Mesodermal cell (in vitro differentiated cells): ENCODE results near the gene EAPP.
A peak's percentile ranks its signal among the peaks of the same experiment; 100 is the strongest.

Experiments used
- H3K27ac ChIP-seq: 2 replicates; pipeline ENCODE4 v1.7.0; 2013; ENCODE audit warnings: mild to moderate bottlenecking, low read depth, low read length, moderate library complexity; ENCODE audit not compliant: severe bottlenecking
- H3K36me3 ChIP-seq: 2 replicates; pipeline ENCODE4 v1.7.1; 2013; ENCODE audit warnings: mild to moderate bottlenecking, low read length, moderate library complexity; ENCODE audit not compliant: control insufficient read depth, insufficient read depth
- H3K4me1 ChIP-seq: one replicate; pipeline ENCODE4 v1.7.1; 2013; ENCODE audit warnings: mild to moderate bottlenecking, low read length; ENCODE audit not compliant: insufficient read depth, control insufficient read depth, poor library complexity, severe bottlenecking
- H3K4me3 ChIP-seq: 2 replicates; pipeline ENCODE4 v1.7.0; 2013; ENCODE audit warnings: low read length, control low read depth, mild to moderate bottlenecking; ENCODE audit not compliant: insufficient read depth, poor library complexity, severe bottlenecking; ENCODE audit errors: extremely low read depth
- H3K9me3 ChIP-seq: 2 replicates; pipeline ENCODE4 v1.7.1; 2013; ENCODE audit warnings: mild to moderate bottlenecking, low read length, moderate library complexity; ENCODE audit not compliant: control insufficient read depth
- WGBS, 2 experiments: methylation state at CpG; one replicate each; pipeline ENCODE4 v1.1.5; 2013; ENCODE audit warnings: missing lambda C conversion rate in 2 of 2; ENCODE audit not compliant: insufficient coverage in 2 of 2; 5-methylcytosine and 5-hydroxymethylcytosine counted together

The EAPP gene

DNA sequence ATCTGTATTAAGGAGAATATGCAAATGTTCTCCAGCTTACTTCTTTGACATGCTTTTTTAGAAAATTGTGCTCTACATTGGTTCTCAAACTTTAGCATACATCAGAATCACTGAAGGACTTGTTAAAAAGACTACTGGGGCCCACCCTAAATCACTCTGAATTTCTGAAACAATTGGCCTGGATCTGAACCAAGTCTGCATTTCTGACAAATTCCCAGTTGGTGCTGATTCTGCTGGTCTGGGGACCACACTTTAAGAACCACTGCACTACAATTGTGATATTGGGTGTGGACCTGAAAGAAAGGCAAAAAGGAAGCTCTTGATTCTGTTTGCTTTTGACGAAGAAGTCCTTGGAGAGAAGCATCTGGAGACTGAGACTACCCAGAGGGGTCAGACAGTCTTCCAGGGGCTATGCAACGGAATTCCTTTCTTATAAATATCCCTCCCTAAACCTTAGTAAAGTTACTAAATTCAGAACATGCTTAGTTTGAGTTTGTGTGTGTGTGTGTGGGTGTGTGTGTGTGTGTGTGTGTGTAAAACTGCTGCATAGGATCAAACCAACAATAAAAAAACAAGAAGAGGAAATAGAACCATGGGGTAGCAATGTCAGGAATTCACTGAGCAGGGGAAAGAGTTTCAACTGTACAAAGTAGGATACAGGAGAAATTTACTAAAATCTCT, 36.8 kb downstream of the EAPP start:
- Histone ChIP-seq H3K4me1 (peaks cover 5% of the 10 kb centered on the region), H3K4me3 (no peak overlapping the region), H3K9me3 (no peaks in the 10 kb centered on the region), H3K27ac (no peak overlapping the region), H3K36me3 (no peaks in the 10 kb centered on the region)
- 40% methylated on average over 1 of the region's 2 CpGs; no CpG with 5 or more reads in 1 of the 2 experiments for WGBS, 2 experiments

DNA sequence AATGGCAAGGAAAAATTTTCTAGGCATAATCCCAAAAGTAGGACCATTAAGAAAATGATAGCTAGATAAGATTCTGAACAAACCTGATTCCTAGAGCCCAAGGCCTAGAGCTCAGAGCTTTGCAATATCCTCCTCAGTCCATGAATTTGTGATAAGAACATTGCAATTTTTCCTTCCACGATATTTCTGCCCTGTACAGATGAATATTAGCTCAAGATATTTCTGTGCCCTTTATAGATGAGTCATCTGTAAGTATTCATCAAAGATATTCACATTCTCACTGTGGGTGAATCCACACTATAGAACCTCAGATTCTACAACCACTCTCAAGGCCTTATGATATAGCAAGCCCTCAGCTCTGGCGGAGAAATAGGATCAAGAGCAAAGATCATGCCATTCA, 37.5 kb downstream of the EAPP start:
- H3K4me1 ChIP-seq = peaks cover 5% of the 10 kb centered on the region
- H3K4me3 ChIP-seq = no peak overlapping the region
- no peaks in the 10 kb centered on the region for H3K36me3 ChIP-seq
- no peak overlapping the region for H3K27ac ChIP-seq
- WGBS, 2 experiments = 83 to 100% methylated on average over 1 of the region's 2 CpGs
- H3K9me3 ChIP-seq = no peaks in the 10 kb centered on the region

DNA sequence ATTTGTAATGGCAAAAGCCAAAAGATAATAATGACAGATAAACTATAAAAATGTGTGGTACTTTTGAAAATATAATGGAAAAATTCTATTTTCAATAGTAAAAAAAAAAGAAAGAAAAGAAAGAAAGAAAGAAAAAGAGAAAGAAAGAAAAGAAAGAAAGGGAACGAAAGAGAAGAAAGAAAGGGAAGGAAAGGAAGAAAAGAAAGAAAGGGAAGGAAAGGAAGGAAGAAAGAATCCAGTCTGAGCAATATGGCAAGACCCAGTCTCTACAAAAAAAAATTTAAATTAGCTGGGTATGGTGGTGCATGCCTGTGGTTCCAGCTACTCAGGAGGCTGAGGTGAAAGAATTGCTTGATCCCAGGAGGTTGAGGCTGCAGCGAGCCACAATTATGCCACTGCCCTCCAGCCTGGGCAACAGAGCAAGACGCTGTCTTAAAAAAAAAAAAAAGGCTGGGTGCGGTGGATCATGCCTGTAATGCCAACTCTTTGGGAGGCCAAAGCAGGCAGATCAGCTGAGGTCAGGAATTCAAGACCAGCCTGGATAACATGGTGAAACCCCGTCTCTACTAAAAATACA, 38.4 kb downstream of the EAPP start:
- Histone ChIP-seq H3K36me3 (no peaks in the 10 kb centered on the region), H3K27ac (no peak overlapping the region), H3K4me3 (no peak overlapping the region), H3K9me3 (no peaks in the 10 kb centered on the region), H3K4me1 (peaks cover 9% of the 10 kb centered on the region)
- 79 to 93% methylated on average over 3 to 4 of the region's 5 CpGs for WGBS, 2 experiments

DNA sequence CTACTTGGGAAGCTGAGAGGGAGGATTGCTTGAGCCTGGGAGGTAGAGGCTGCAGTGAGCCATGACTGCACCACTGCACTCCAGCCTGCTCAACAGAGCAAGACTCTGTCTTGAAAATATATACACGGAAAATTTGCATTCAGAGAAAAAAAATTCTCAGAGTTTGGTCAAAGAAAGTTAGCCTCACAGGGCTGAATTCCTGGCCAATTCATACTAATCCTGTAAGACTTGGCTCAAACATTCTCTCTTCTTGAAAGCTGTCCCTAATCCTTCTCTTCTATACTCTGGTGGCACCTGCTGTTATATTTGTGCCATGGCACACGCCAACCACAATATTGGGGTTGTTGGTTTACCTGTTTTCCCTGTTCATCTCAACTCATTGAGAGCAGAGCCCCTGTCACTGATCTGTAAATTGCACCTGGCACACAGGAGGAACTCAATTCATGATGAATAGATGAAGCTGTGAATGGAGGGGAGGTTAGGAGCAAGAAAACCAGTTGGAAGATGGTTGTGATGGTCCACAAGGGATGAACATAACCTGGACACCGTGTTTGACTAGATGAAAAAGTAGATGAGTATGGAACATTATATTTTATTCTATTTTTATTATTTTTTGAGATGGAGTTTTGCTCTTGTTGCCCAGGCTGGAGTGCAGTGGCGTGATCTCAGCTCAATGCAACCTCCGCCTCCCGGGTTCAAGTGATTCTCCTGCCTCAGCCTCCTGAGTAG, 40.7 kb downstream of the EAPP start:
- Histone ChIP-seq H3K9me3 (no peaks in the 10 kb centered on the region), H3K4me3 (no peak overlapping the region), H3K27ac (no peak overlapping the region), H3K36me3 (no peaks in the 10 kb centered on the region), H3K4me1 (peaks cover 10% of the 10 kb centered on the region)
- 90 to 98% methylated on average over 2 to 4 of the region's 6 CpGs for WGBS, 2 experiments

DNA sequence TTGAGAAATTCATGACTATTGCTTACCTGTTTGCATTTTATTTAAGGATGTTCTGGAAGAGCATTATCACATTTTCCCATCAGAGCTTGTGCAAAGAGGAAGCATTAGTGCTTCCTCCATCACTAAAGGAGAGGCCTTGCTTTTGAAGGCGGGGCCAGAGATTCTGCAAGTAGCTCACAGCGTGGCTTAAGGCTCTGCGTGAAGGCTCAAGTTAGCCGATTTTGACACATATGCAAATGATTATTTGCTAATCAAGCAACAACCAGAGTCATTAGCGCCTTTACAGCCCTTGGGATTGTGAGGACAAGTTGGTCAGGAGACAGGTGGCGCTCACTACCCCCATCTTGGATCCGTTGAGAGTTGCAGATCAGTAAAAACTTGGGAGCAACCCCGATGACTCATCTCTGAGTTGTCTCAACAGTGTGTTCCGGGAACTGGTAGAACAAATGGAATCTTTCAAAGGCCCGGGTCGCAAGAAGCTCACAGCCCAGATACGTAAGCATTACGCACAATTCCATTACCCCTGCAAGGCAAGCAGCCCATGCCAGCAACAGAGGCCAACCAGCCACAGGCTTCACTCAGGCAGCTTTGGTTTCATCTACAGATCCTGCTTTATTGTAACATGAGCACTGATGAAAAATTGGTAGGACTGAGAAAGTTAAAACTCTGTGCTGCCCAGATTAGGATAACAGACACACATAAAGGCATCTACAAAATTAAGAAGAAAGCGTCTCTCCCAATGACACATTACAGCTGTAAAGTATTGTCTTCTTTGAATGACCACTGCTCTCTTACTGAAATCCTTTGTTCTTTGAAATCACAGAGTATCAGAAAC, 42.6 kb downstream of the EAPP start:
- Histone ChIP-seq H3K9me3 (no peaks in the 10 kb centered on the region), H3K27ac (peak overlapping the region; percentile 97), H3K4me1 (peaks cover 5% of the 10 kb centered on the region), H3K36me3 (no peaks in the 10 kb centered on the region), H3K4me3 (no peak overlapping the region)
- WGBS, 2 experiments = 6 to 27% methylated on average over 6 to 12 of the region's 14 CpGs

DNA sequence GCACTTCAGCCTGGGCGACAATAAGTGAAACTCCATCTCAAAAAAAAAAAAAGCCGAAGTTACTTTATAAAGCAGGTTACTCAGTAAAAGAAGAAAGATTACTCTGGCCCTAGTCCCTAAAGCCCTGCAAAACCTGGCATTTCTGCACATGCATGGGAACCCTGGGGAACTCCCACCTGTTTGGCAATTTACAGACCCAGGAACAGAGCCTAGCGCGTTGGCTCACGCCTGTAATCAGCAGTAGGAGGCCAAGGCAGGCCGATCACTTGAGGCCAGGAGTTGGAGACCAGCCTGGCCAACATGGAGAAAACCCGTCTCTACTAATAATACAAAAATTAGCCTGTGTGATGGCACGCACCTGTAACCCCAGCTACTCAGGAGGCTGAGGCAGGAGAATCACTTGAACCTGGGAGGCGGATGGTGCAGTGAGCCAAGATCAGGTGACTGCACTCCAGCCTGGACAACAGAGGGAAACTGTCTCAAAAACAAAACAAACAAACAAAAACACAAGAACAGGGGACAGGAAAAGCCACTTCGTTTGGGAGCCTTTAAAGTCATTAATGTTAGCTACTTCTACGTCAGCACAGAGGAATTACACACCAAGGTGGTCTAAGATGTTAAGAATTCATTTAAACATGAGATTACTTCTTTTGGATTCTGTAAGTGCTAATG, 43.4 kb downstream of the EAPP start:
- Histone ChIP-seq H3K9me3 (no peaks in the 10 kb centered on the region), H3K36me3 (no peaks in the 10 kb centered on the region), H3K4me1 (peaks cover 5% of the 10 kb centered on the region), H3K4me3 (no peak overlapping the region), H3K27ac (peak overlapping the region; percentile 97)
- WGBS, 2 experiments = 93 to 98% methylated on average over 6 to 7 of the region's 11 CpGs

DNA sequence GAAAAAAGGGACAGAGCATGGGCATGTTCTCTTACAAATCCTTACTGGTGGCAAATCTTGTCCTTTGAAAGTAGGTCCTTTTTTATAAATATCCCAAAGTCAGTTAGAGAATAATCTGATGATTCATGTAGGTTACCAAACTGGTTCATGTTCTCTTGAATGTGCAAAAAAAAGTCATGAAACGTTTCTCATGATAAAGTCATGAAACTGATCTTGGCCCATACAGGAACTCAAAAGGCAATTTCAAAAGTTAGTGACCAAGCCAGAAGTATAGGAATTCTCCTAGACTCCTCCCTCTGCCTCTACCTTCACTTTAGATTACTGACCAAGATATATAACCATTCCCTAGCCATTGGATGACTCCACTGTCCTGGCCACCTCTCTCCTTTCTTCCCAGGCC, 50.2 kb downstream of the EAPP start:
- 77 to 85% methylated on average over 1 of the region's 1 CpG for WGBS, 2 experiments
- Histone ChIP-seq H3K27ac (no peak overlapping the region), H3K4me1 (no peaks in the 10 kb centered on the region), H3K9me3 (no peaks in the 10 kb centered on the region), H3K36me3 (no peaks in the 10 kb centered on the region), H3K4me3 (no peak overlapping the region)

DNA sequence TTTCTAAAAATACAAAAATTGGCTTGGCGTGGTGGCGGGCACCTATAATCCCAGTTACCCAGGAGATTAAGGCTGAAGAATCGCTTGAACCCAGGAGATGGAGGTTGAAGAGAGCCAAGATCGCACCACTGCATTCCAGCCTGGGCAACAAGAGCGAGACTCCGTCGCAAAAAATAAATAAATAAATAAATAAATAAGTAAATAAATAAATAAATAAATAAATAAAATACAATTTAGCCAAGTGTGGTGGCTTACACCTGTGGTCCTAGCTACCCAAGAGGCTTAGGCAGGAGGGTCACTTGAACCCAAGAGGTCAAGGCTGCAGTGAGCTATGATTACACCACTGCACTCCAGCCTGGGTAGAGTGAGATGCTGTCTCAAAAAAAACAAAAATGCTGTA, 51.0 kb downstream of the EAPP start:
- 92% methylated on average over 2 to 3 of the region's 7 CpGs for WGBS, 2 experiments
- no peak overlapping the region for H3K27ac ChIP-seq
- no peak overlapping the region for H3K4me3 ChIP-seq

DNA sequence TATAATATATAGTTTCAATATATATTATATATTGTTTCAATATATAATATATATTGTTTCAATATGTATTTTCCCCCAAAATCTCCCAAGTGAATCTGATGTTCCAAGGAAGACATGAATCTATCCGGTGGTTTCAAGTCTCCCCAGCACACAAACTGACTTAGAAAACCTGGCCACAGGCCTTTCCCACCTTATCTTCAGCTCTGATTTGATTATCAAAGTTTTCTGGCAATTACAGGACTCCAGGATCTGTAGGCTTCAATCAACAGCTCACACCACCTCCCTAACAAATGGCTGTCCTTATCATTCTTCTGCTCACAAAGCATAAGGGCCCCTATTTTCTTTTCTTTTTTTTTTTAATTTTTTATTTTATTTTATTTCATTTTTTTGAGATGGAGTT, 54.8 kb downstream of the EAPP start:
- no peak overlapping the region for H3K27ac ChIP-seq
- no peaks in the 10 kb centered on the region for H3K9me3 ChIP-seq
- no peaks in the 10 kb centered on the region for H3K36me3 ChIP-seq
- 92% methylated on average over 1 of the region's 1 CpG; no CpG with 5 or more reads in 1 of the 2 experiments for WGBS, 2 experiments
- H3K4me1 ChIP-seq = no peaks in the 10 kb centered on the region
- H3K4me3 ChIP-seq = no peak overlapping the region

More for the DNA sequence above, 51.0 kb downstream of the EAPP start:
- H3K4me1 ChIP-seq = no peaks in the 10 kb centered on the region
- no peaks in the 10 kb centered on the region for H3K9me3 ChIP-seq
- no peaks in the 10 kb centered on the region for H3K36me3 ChIP-seq

DNA sequence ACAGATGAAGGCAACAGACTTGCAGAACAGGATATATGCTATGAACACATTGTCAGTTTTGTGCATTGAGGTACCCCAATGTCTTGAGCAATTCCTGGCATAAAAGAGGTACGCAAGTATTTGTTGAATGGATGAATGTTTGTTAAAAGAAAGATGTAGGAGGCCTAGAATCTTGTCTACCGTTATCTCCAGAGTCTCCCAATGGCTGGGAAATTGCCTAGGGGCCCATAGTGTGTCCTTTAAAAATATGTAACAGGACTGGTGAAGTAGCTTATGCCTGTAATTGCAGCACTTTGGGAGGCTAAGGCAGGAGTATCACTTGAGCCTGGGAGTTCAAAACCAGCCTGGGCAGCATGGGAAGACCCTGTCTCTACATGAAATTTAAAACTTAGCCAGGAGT, 57.0 kb downstream of the EAPP start:
- H3K27ac ChIP-seq = no peak overlapping the region
- no peak overlapping the region for H3K4me3 ChIP-seq
- no peaks in the 10 kb centered on the region for H3K9me3 ChIP-seq
- H3K4me1 ChIP-seq = no peaks in the 10 kb centered on the region
- H3K36me3 ChIP-seq = no peaks in the 10 kb centered on the region
- 89 to 100% methylated on average over 1 to 2 of the region's 2 CpGs for WGBS, 2 experiments
